HepG2 (cell line): ENCODE results near the gene ABCC5. TPM values are rescaled to one million over a fixed set of nuclear protein-coding genes. Genes with fewer than 3 reads are reported as not detected.

Experiments used
- BRCA1 ChIP-seq: sonication (generic); formaldehyde crosslinking; IDR thresholded peaks from 2 replicates; pipeline ENCODE4 v1.4.0; 2020; ENCODE audit warnings: missing genetic modification reagents
- CREBL2 ChIP-seq: sonication (generic); formaldehyde crosslinking; IDR thresholded peaks from 2 replicates; pipeline ENCODE4 v1.8.1; 2023; ENCODE audit warnings: missing genetic modification reagents, mild to moderate bottlenecking, borderline replicate concordance
- HMGXB4 ChIP-seq, 2 experiments: sonication (generic) in 1 of 2; formaldehyde crosslinking in 1 of 2; IDR thresholded peaks; 2 replicates each; pipeline versions ENCODE4 v1.4.0 to v1.6.1; 2018 to 2020; ENCODE audit warnings: missing genetic modification reagents in 2 of 2, borderline replicate concordance in 1 of 2, low read depth in 1 of 2, mild to moderate bottlenecking in 1 of 2, missing biosample characterization in 1 of 2
- ISX ChIP-seq: sonication (generic); formaldehyde crosslinking; conservative IDR thresholded peaks from 2 replicates; pipeline ENCODE4 v1.5.0; 2020; ENCODE audit warnings: missing genetic modification reagents
- MAX ChIP-seq: IDR thresholded peaks from 2 replicates; pipeline ENCODE4 v1.6.1; 2012; ENCODE audit warnings: inconsistent platforms
- MLX ChIP-seq: IDR thresholded peaks from 2 replicates; pipeline ENCODE4 v1.6.1; 2016
- NR0B2 ChIP-seq: sonication (generic); formaldehyde crosslinking; IDR thresholded peaks from 2 replicates; pipeline ENCODE4 v1.4.0; 2020; ENCODE audit warnings: mild to moderate bottlenecking, missing genetic modification reagents
- NR1H2 ChIP-seq: sonication (generic); formaldehyde crosslinking; IDR thresholded peaks from 2 replicates; pipeline ENCODE4 v1.8.1; 2022; ENCODE audit warnings: low read depth, missing genetic modification reagents, borderline replicate concordance
- NR3C1 ChIP-seq: sonication (generic); formaldehyde crosslinking; IDR thresholded peaks from 2 replicates; pipeline ENCODE4 v1.4.0; 2020; ENCODE audit warnings: missing genetic modification reagents
- PHF8 ChIP-seq: sonication (generic); formaldehyde crosslinking; IDR thresholded peaks from 2 replicates; pipeline ENCODE4 v1.5.0; 2020; ENCODE audit warnings: missing genetic modification reagents
- PITX1 ChIP-seq: sonication (generic); formaldehyde crosslinking; IDR thresholded peaks from 2 replicates; pipeline ENCODE4 v1.5.1; 2020; ENCODE audit warnings: mild to moderate bottlenecking, missing genetic modification reagents
- RXRB ChIP-seq: IDR thresholded peaks from 2 replicates; pipeline ENCODE4 v1.6.1; 2016; ENCODE audit warnings: borderline replicate concordance, missing genetic modification reagents, missing compliant biosample characterization
- TCF7 ChIP-seq: sonication (generic); IDR thresholded peaks from 2 replicates; pipeline ENCODE4 v1.6.1; 2016; ENCODE audit warnings: antibody characterized with exemption, low read depth
- TEF ChIP-seq: sonication (generic); formaldehyde crosslinking; IDR thresholded peaks from 2 replicates; pipeline ENCODE4 v1.5.0; 2020; ENCODE audit warnings: missing genetic modification reagents
- YEATS2 ChIP-seq: sonication (generic); formaldehyde crosslinking; IDR thresholded peaks from 2 replicates; pipeline ENCODE4 v1.4.0; 2020; ENCODE audit warnings: missing genetic modification reagents, borderline replicate concordance
- ZBTB7A ChIP-seq: sonication (generic); formaldehyde crosslinking; IDR thresholded peaks from 2 replicates; pipeline ENCODE4 v1.8.0; 2022; ENCODE audit warnings: mild to moderate bottlenecking, missing genetic modification reagents
- ZIK1 ChIP-seq: sonication (generic); formaldehyde crosslinking; IDR thresholded peaks from 2 replicates; pipeline ENCODE4 v1.5.0; 2020; ENCODE audit warnings: mild to moderate bottlenecking, low read depth, missing genetic modification reagents, borderline replicate concordance
- ZKSCAN1 ChIP-seq: fragments of 150-350 bp; IDR thresholded peaks from 2 replicates; pipeline ENCODE4 v1.6.1; 2014; ENCODE audit warnings: low read length
- ZNF235 ChIP-seq: sonication (generic); formaldehyde crosslinking; IDR thresholded peaks from 2 replicates; pipeline ENCODE4 v1.8.1; 2023; ENCODE audit warnings: mild to moderate bottlenecking, missing genetic modification reagents, borderline replicate concordance
- ZNF276 ChIP-seq: sonication (generic); formaldehyde crosslinking; IDR thresholded peaks from 2 replicates; pipeline ENCODE4 v1.4.0; 2020; ENCODE audit warnings: mild to moderate bottlenecking, low read depth, missing genetic modification reagents
- ZNF451 ChIP-seq: sonication (generic); formaldehyde crosslinking; IDR thresholded peaks from 2 replicates; pipeline ENCODE4 v1.5.0; 2020; ENCODE audit warnings: mild to moderate bottlenecking, missing genetic modification reagents
- ZNF746 ChIP-seq: sonication (generic); formaldehyde crosslinking; IDR thresholded peaks from 2 replicates; pipeline ENCODE4 v1.8.0; 2022; ENCODE audit warnings: mild to moderate bottlenecking, missing genetic modification reagents
- ZNF780A ChIP-seq: sonication (generic); formaldehyde crosslinking; IDR thresholded peaks from 2 replicates; pipeline ENCODE4 v1.8.0; 2022; ENCODE audit warnings: mild to moderate bottlenecking, missing genetic modification reagents, moderate library complexity
- polyA plus RNA-seq, 8 experiments: library from polyadenylated mRNA; depleted of rRNA in 3 of 8; stranded (reverse) in 7 of 8; unstranded in 1 of 8; fragments of >200 nt; fragmentation: Illumina TruSeq in 4 of 8; extraction: Trizol in 4 of 8; gene quantifications; 2 replicates each; pipeline versions ENCODE4 v1.2.1 to v1.2.3, GENCODE V29; 2011 to 2016; ENCODE audit warnings: low read depth in 4 of 8, missing spikeins in 1 of 8, mixed read lengths in 1 of 8; ENCODE audit not compliant: insufficient read depth in 1 of 8
- total RNA-seq, 5 experiments: library from RNA; depleted of rRNA; stranded (reverse); fragments of >200 nt; fragmentation: Illumina TruSeq; extraction: Trizol; gene quantifications; 2 replicates each; pipeline ENCODE4 v1.2.3, GENCODE V29; 2016; ENCODE audit warnings: low read depth in 1 of 5

The ABCC5 gene
- total and polyA plus RNA-seq, 2 of the 13 experiments (the other 11 are each of a cell fraction or from before 2014, with no cell fraction given) = 12.5 to 12.7 TPM

GRCh38 chr3:183884427-183885296 lies 133.0 kb downstream of the ABCC5 start, which contains the start of gene PARL (continued):
- peak; percentile 99 for TF ChIP-seq HMGXB4 (CRISPR knock-in tag; IDR thresholded peaks at IDR 0.05; ENCODE audit: borderline replicate concordance in 1 of 2, low read depth in 1 of 2)
- TF ChIP-seq ZNF276 (CRISPR knock-in tag) = peak; percentile 79; the same call in 1 of the 2 replicates
- no peak for TF ChIP-seq ZNF780A (CRISPR knock-in tag)
- peak; percentile 94 for TF ChIP-seq RXRB (CRISPR knock-in tag)
- TF ChIP-seq NR0B2 (CRISPR knock-in tag) = peak; percentile 90
- TF ChIP-seq YEATS2 (CRISPR knock-in tag) = peak; percentile 94; the same call in 1 of the 2 replicates
- no peak for TF ChIP-seq ISX (CRISPR knock-in tag)
- TF ChIP-seq PITX1 (CRISPR knock-in tag) = peak; percentile 41
- TF ChIP-seq ZKSCAN1 = no peak
- no peak for TF ChIP-seq NR3C1 (CRISPR knock-in tag)
- TF ChIP-seq CREBL2 (CRISPR knock-in tag) = 0 out of 2 replicates have a peak, but pooled peaks have one; percentile 7
- TF ChIP-seq TEF = no peak; the same call in 1 of the 2 replicates
- no peak for TF ChIP-seq MLX (CRISPR knock-in tag)
- no peak for TF ChIP-seq ZBTB7A (CRISPR knock-in tag)
- peak; percentile 76; the same call in 1 of the 2 replicates for TF ChIP-seq ZNF451 (CRISPR knock-in tag)
- TF ChIP-seq ZNF746 (CRISPR knock-in tag) = peak; percentile 71; the same call in 1 of the 2 replicates
- no peak for TF ChIP-seq NR1H2 (CRISPR knock-in tag)
- peak; percentile 98 for TF ChIP-seq PHF8 (CRISPR knock-in tag)
- 0 out of 2 replicates have a peak, but pooled peaks have one; percentile 51 for TF ChIP-seq BRCA1 (CRISPR knock-in tag)
- no peak for TF ChIP-seq TCF7
- peak; percentile 69; the same call in 1 of the 2 replicates for TF ChIP-seq ZIK1 (CRISPR knock-in tag)
- peak; percentile 90; the same call in 1 of the 2 replicates for TF ChIP-seq ZNF235 (CRISPR knock-in tag)
- peak; percentile 97 for TF ChIP-seq MAX
